ENCODE results near the gene PLEKHF1. TPM values are rescaled to one million over a fixed set of nuclear protein-coding genes. Genes with fewer than 3 reads are reported as not detected.

PLEKHF1 gene
- polyA plus RNA-seq, 3 donors: 0.11 to 0.29 (median 0.26) TPM

DNA sequence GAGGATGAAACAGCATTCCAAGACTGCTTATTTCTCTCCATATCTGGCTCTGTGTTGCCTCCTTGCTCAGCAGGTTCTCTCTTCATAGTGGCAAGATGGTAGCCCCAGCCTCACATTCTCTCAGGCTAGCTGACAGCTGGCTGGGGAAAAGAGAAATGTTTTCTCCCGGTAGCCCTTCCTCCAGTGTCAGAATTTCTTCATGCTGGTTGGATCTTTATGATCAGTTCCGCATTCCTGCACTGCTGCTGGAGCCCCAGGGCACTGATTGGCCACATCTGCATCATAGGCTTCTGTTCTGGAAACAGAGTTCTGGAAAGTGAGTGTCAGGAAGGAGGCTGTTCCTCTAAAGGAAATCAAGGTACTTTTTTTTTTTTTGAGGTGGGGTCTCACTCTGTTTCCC lies 34.6 kb upstream of the PLEKHF1 start:
- Mint-ChIP-seq H3K36me3 (no peaks in the 10 kb centered on the region), H3K4me3 (no peak overlapping the region), H3K27me3 (ENCODE audit: low read depth in 3 of 3) (peaks cover 0 to 2% (median 1%) of the 10 kb centered on the region in 3 donors), H3K27ac (no peak overlapping the region), H3K9me3 (peaks cover 0 to 3% (median 0%) of the 10 kb centered on the region in 7 donors), H3K4me1 (no peaks in the 10 kb centered on the region)
- 83% methylated on average over 2 of the region's 2 CpGs for WGBS (ENCODE audit: insufficient coverage)
- H3K4me2 ChIP-seq (replicated peaks; ENCODE audit: extremely low read depth, low read length, poor library complexity, severe bottlenecking): no peak overlapping the region
- H3K4me3 ChIP-seq (replicated peaks in 1 of 3; ENCODE audit: low read depth in 2 of 3, low read length in 3 of 3): no peak overlapping the region
- H3K9ac ChIP-seq (ENCODE audit: insufficient read depth, low read length, poor library complexity, severe bottlenecking): no peak overlapping the region
- H3K4me1 ChIP-seq (ENCODE audit: control insufficient read depth in 1 of 2, insufficient read depth in 2 of 2, low read length in 2 of 2): no peaks in the 10 kb centered on the region
- H2AFZ ChIP-seq (ENCODE audit: insufficient read depth, low read depth, low read length, poor library complexity, severe bottlenecking): no peak overlapping the region
- H3K79me2 ChIP-seq (ENCODE audit: insufficient read depth, low read length): no peaks in the 10 kb centered on the region
- DNase-seq: no peak
- no peaks in the 10 kb centered on the region for H3K36me3 ChIP-seq (replicated peaks in 1 of 2; ENCODE audit: control insufficient read depth in 1 of 2, insufficient read depth in 2 of 2, low read length in 2 of 2)
- TF ChIP-seq, protein P1, sequence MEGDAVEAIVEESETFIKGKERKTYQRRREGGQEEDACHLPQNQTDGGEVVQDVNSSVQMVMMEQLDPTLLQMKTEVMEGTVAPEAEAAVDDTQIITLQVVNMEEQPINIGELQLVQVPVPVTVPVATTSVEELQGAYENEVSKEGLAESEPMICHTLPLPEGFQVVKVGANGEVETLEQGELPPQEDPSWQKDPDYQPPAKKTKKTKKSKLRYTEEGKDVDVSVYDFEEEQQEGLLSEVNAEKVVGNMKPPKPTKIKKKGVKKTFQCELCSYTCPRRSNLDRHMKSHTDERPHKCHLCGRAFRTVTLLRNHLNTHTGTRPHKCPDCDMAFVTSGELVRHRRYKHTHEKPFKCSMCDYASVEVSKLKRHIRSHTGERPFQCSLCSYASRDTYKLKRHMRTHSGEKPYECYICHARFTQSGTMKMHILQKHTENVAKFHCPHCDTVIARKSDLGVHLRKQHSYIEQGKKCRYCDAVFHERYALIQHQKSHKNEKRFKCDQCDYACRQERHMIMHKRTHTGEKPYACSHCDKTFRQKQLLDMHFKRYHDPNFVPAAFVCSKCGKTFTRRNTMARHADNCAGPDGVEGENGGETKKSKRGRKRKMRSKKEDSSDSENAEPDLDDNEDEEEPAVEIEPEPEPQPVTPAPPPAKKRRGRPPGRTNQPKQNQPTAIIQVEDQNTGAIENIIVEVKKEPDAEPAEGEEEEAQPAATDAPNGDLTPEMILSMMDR (IDR thresholded peaks at IDR 0.05): no peak
- intact Hi-C loops (cut with micrococcal nuclease): no loop called here
- no peak overlapping the region for H3K27ac ChIP-seq (ENCODE audit: low read depth in 1 of 2, low read length in 2 of 2)
- no peaks in the 10 kb centered on the region for H4K20me1 ChIP-seq (ENCODE audit: insufficient read depth, low read length)
- no peaks in the 10 kb centered on the region for H3K9me3 ChIP-seq (replicated peaks in 1 of 2; ENCODE audit: control insufficient read depth in 1 of 2, insufficient read depth in 1 of 2, low read length in 2 of 2)
- no peaks in the 10 kb centered on the region for H3K27me3 ChIP-seq (ENCODE audit: control insufficient read depth in 2 of 2, insufficient read depth in 2 of 2, low read length in 2 of 2)

GRCh38 chr19:29631450-29631849 lies 33.8 kb upstream of the PLEKHF1 start:
- WGBS (ENCODE audit: insufficient coverage): 94% methylated on average over 2 of the region's 3 CpGs
- Histone ChIP-seq H3K27ac (ENCODE audit: low read depth in 1 of 2, low read length in 2 of 2) (no peak overlapping the region), H3K4me1 (ENCODE audit: control insufficient read depth in 1 of 2, insufficient read depth in 2 of 2, low read length in 2 of 2) (no peaks in the 10 kb centered on the region), H3K9me3 (replicated peaks in 1 of 2; ENCODE audit: control insufficient read depth in 1 of 2, insufficient read depth in 1 of 2, low read length in 2 of 2) (no peaks in the 10 kb centered on the region), H3K4me2 (replicated peaks; ENCODE audit: extremely low read depth, low read length, poor library complexity, severe bottlenecking) (no peak overlapping the region), H3K79me2 (ENCODE audit: insufficient read depth, low read length) (no peaks in the 10 kb centered on the region), H3K4me3 (replicated peaks in 1 of 3; ENCODE audit: low read depth in 2 of 3, low read length in 3 of 3) (no peak overlapping the region), H3K27me3 (ENCODE audit: control insufficient read depth in 2 of 2, insufficient read depth in 2 of 2, low read length in 2 of 2) (no peaks in the 10 kb centered on the region), H2AFZ (ENCODE audit: insufficient read depth, low read depth, low read length, poor library complexity, severe bottlenecking) (no peak overlapping the region), H3K36me3 (replicated peaks in 1 of 2; ENCODE audit: control insufficient read depth in 1 of 2, insufficient read depth in 2 of 2, low read length in 2 of 2) (no peaks in the 10 kb centered on the region), H4K20me1 (ENCODE audit: insufficient read depth, low read length) (no peaks in the 10 kb centered on the region), H3K9ac (ENCODE audit: insufficient read depth, low read length, poor library complexity, severe bottlenecking) (no peak overlapping the region)
- peaks cover 0 to 2% (median 1%) of the 10 kb centered on the region in 3 donors for H3K27me3 Mint-ChIP-seq (ENCODE audit: low read depth in 3 of 3)
- no peak for DNase-seq
- H3K4me3 Mint-ChIP-seq: no peak overlapping the region
- intact Hi-C loops (cut with micrococcal nuclease): no loop called here
- no peak overlapping the region for H3K27ac Mint-ChIP-seq
- H3K9me3 Mint-ChIP-seq: peaks cover 0 to 3% (median 0%) of the 10 kb centered on the region in 7 donors
- H3K4me1 Mint-ChIP-seq: no peaks in the 10 kb centered on the region
- H3K36me3 Mint-ChIP-seq: no peaks in the 10 kb centered on the region
- TF ChIP-seq, protein P1 (IDR thresholded peaks at IDR 0.05): no peak
